ENCODE measurements around the gene SMIM28. TPM values are rescaled to one million over a fixed set of nuclear protein-coding genes. Genes with fewer than 3 reads are reported as not detected.

SMIM28 gene
- total RNA-seq, 1 experiment from 2014 or later: not detected

- Histone ChIP-seq H3K36me3 (ENCODE audit: control insufficient read depth, insufficient read depth, low read length) (peaks cover 4% of the 10 kb centered on the region), H3K27me3 (ENCODE audit: control insufficient read depth, insufficient read depth, low read length) (no peaks in the 10 kb centered on the region), H3K9me3 (ENCODE audit: control insufficient read depth, insufficient read depth, low read depth, low read length) (no peaks in the 10 kb centered on the region), H3K4me1 (ENCODE audit: control insufficient read depth, insufficient read depth, low read length) (peaks cover 3% of the 10 kb centered on the region; the same call in 1 of the 2 replicates), H3K4me3 (ENCODE audit: low read depth in 2 of 2, low read length in 2 of 2) (no peak overlapping the region), H3K27ac (ENCODE audit: low read length) (no peak overlapping the region)
- ATAC-seq: peak; percentile 82
- CTCF ChIA-PET: no interaction called here
- in situ Hi-C loops (cut with HindIII; ENCODE audit: low pct_unique_long_range_greater_than_20kb, low sequenced_read_pairs) (no loop called here), intact Hi-C loops (cut with micrococcal nuclease; ENCODE audit: unreplicated experiment) (loop anchor here (10.0 kb wide), 1 partner anchor 406 kb away; no protein-coding TSS in a partner anchor)
- no peak for TF ChIP-seq TCF7L2 (IDR thresholded peaks at IDR 0.05; ENCODE audit: low read depth, low read length)
- no peak for TF ChIP-seq POLR2AphosphoS5 (IDR thresholded peaks at IDR 0.05; ENCODE audit: low read depth, low read length)
- no peak for TF ChIP-seq REST (IDR thresholded peaks at IDR 0.05; ENCODE audit: insufficient read depth in 1 of 2, low read depth in 2 of 2, low read length in 1 of 2)
- TF ChIP-seq SIN3A (IDR thresholded peaks at IDR 0.05; ENCODE audit: borderline replicate concordance, insufficient read depth, low read depth, low read length): no peak
- no peak for TF ChIP-seq CTCF (IDR thresholded peaks at IDR 0.05)
- peak; percentile 71 for DNase-seq (ENCODE audit: low read depth, low spot score)
- POLR2A ChIA-PET: no interaction called here
- no TSS peak for BruUV-seq (replicated peaks)
These were observed 33.5 kb downstream of the SMIM28 start for GRCh38 chr6:138410972-138411880.

- in situ Hi-C loops (cut with HindIII; ENCODE audit: low pct_unique_long_range_greater_than_20kb, low sequenced_read_pairs): no loop called here
- intact Hi-C loops (cut with micrococcal nuclease; ENCODE audit: unreplicated experiment): loop anchor here (10.0 kb wide), 1 partner anchor 410 kb away; no protein-coding TSS in a partner anchor
- H3K27me3 ChIP-seq (ENCODE audit: control insufficient read depth, insufficient read depth, low read length): no peaks in the 10 kb centered on the region
- ATAC-seq (no peak), DNase-seq (ENCODE audit: low read depth, low spot score) (no peak)
- CTCF ChIA-PET: interaction anchor here (0.7 kb wide), 1 partner anchor 83 kb away, joined by 4 read pairs; no protein-coding TSS in a partner anchor
- no TSS peak for BruUV-seq (replicated peaks)
- no peak overlapping the region for H3K27ac ChIP-seq (ENCODE audit: low read length)
- H3K36me3 ChIP-seq (ENCODE audit: control insufficient read depth, insufficient read depth, low read length): no peaks in the 10 kb centered on the region
- H3K4me1 ChIP-seq (ENCODE audit: control insufficient read depth, insufficient read depth, low read length): peaks cover 3% of the 10 kb centered on the region; the same call in 1 of the 2 replicates
- H3K4me3 ChIP-seq (ENCODE audit: low read depth in 2 of 2, low read length in 2 of 2): no peak overlapping the region
- TF ChIP-seq POLR2AphosphoS5 (IDR thresholded peaks at IDR 0.05; ENCODE audit: low read depth, low read length) (no peak), REST (IDR thresholded peaks at IDR 0.05; ENCODE audit: insufficient read depth in 1 of 2, low read depth in 2 of 2, low read length in 1 of 2) (no peak), TCF7L2 (IDR thresholded peaks at IDR 0.05; ENCODE audit: low read depth, low read length) (no peak), SIN3A (IDR thresholded peaks at IDR 0.05; ENCODE audit: borderline replicate concordance, insufficient read depth, low read depth, low read length) (no peak), CTCF (IDR thresholded peaks at IDR 0.05) (no peak)
- POLR2A ChIA-PET: no interaction called here
- no peaks in the 10 kb centered on the region for H3K9me3 ChIP-seq (ENCODE audit: control insufficient read depth, insufficient read depth, low read depth, low read length)
These were observed 37.4 kb downstream of the SMIM28 start for GRCh38 chr6:138415125-138415524.

Measured in Panc1 (cell line).